HG02678 (cell line): Measurements from ENCODE around the gene DMPK.

Experiments
- ATAC-seq: cut with Tn5 transposase; IDR thresholded peaks from one replicate; pipeline ENCODE4 v1.9.1; 2021; ENCODE audit warnings: mild to moderate bottlenecking, moderate library complexity; ENCODE audit not compliant: unreplicated experiment

DMPK gene, protein sequence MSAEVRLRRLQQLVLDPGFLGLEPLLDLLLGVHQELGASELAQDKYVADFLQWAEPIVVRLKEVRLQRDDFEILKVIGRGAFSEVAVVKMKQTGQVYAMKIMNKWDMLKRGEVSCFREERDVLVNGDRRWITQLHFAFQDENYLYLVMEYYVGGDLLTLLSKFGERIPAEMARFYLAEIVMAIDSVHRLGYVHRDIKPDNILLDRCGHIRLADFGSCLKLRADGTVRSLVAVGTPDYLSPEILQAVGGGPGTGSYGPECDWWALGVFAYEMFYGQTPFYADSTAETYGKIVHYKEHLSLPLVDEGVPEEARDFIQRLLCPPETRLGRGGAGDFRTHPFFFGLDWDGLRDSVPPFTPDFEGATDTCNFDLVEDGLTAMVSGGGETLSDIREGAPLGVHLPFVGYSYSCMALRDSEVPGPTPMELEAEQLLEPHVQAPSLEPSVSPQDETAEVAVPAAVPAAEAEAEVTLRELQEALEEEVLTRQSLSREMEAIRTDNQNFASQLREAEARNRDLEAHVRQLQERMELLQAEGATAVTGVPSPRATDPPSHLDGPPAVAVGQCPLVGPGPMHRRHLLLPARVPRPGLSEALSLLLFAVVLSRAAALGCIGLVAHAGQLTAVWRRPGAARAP

DNA sequence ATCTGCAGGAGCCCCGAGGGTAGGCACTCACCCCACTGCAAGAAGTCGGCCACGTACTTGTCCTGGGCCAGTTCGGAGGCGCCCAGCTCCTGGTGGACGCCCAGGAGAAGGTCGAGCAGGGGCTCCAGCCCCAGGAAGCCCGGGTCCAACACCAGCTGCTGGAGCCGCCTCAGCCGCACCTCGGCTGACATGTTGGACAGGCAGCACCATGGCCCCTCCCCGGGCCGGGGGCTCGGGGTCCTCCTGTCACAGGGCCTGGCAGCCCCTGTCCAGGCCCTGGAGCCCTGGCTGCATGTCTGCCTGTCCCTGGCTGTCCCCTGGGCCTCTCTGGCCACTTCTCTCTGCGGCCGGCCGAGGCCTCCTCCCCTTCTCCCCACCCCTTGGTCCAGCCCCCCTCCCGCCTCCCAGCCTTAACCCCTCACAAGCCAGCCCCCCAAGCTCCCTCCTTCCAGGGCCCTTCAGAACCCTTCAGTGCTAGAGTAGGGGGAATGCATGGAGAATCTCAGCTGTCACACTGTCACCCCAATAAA is at the start of gene DMPK:
DMPK (minus strand) TSS at position 329 of the 530 bp plus-strand sequence; CDS start at position 191, 138 bp downstream.
- no peak for ATAC-seq

DNA sequence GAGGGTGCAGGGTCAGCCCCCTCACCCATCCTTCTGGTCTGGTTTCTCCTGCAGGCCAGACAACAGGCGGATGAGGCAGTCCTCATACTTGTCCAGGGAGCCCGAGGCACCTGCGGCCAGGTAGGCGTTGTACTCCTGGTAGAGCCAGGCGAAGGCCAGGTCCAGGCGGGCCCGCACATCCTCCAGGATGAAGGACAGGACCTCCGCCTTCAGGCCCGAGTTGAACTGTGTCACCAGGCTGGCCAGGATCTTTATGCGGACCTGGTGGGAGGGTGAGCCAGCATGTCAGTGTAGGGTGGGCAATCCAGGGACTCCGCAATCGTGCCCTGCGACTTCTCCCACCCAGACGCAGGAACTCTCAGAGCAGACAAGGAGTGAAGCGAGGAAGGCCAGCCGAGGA is 46.7 kb upstream of the DMPK start:
- ATAC-seq = no peak

DNA sequence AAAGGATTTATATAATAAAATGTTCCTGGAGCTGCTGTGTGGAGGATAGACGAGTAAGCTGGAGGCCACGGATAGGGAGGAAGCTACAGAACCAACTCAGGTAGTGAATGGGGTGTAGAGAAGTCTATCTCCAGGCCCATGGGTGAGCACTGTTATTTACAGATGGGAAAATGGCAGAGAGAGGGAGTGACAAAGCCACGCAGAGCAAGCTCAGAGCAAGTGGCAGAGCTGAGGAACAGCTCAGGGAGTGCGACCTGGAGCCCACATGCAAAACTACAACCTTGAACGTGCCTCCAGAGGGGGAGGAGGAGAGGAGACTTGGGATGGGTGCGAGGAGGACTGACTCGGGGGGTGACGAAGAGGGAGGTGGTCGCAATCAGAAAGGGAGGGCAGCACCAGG is 46.2 kb upstream of the DMPK start:
- no peak for ATAC-seq

DNA sequence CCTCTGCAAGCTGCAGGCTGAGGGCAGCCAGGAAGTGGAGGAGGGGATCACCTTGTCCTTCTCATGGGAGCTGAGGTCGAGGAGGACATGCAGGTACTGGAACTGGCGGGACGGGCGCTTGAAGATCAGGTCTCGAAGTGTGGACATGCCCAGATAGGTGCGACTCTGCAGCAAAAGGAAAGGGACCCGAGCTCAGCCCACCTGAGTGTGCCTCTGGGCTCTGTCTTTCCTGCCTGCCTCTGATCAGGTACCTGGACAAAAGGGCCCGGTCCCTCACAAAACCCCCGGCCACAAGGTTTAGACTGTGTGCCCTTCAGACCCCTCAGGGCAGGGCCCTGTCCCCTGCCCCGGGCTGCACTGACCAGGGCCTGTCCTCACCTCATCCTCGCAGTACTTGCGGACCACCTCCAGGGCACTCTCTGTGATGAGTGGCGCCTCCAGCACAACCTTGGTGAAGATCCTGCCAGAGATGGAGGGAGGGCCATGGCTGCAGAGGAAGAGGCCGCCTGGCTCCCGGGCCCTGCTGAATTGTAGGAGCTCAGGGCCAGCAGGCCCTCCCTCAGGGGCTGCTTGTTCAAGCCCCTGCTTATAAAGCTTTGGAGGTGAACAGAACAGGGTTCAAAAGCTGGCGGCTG is 45.3 kb upstream of the DMPK start:
- no peak for ATAC-seq

- no peak for ATAC-seq
Measured at GRCh38 chr19:45826934-45827333, 44.6 kb upstream of the DMPK start.

- no peak for ATAC-seq
Measured at GRCh38 chr19:45825917-45826893, 43.9 kb upstream of the DMPK start.

- ATAC-seq = no peak
Measured at GRCh38 chr19:45825263-45825605, 42.9 kb upstream of the DMPK start.

DNA sequence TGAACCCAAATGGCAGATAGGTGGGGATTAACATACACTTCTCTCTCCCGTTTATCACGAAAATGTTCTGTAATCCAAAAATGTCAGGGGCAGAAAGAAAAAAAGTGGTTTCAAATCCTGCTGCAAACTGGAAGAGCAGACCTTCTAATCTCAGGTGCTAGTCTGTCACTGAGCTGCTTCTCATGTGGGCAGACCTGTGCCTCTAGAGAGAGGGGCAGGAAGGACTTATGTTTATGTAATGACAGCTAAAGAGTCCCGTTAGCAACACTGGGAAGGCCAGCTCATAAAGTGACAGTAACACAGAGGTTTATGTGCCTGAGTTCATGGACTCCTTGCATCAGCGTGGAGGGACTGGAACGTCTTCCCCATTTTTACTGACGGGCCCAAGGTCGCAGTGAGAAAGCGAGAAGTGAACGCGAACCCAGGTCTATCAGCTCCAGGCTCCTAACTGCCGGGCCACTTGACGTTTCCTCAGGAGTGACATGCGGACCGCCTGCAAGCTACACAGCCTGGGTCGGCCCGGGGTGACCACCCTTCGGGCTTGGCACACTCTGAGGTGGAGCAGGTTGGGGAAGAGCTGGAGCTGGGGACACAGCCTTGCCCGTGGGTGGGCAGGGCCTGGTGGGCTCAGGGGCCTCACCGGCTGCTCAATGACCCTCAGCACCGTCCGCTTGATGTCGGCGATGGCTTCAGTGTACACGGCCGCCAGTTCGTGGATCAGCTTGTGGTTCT is 42.4 kb upstream of the DMPK start:
- ATAC-seq = no peak

DNA sequence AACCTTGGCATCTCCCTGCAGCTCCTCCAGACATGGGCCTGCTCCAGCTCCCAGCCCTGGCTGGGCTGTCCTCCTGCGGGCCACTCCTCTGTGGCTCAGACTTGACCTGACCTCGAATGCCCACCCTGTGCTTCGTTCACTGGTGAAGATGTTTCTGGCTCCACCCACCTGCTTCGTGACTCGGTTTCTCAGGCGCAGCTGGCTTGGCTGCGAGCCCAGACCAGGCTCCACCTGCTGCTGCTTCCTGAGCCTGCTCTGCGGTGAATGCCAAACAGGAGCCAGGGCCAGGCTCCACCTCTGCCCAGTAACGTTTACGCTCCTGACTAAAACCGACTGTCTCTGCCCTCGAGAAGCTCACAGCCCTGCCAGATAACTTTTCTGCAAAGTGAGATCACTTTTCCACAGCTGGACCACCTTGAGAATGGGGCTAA is 41.8 kb upstream of the DMPK start:
- no peak for ATAC-seq

DNA sequence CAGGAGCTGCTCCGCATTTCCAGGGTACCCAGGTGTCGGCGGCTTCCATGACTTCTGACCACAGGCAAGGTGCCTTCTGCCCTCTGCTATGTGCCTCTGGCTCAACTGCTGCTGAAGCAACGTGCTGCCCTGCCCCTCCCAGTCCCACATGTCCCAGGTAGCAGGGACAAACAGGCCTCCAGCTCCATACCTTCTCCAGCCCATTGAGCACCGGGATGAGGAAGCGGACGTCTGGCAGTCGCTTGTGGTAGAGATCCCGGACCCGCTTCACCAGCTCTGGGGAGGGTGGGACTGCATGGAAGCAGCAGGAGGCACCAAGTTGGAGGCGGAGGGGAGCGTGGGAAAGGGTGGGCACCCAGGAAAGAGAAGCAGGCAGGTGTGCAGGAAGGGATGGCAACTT is 40.9 kb upstream of the DMPK start:
- ATAC-seq = no peak

DNA sequence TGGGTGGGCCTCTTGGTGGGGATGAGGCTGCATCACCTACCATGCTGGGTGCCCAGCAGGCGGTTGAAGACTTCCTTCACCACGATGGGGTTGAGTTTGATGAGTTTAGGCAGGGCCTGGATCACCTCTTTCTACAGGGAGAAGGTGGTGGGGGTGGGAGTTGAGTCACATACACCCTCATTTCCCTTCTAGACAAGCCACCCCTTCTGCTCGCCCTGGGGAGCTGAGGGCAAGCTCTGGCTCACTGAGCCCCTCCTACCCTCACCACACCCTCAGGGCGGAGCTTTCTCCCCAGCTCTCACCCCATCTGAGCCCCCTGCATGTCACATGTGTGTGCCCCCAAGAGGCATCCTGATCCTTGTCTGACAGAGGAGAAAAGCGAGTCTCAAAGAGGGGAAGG is 40.4 kb upstream of the DMPK start:
- ATAC-seq = no peak

DNA sequence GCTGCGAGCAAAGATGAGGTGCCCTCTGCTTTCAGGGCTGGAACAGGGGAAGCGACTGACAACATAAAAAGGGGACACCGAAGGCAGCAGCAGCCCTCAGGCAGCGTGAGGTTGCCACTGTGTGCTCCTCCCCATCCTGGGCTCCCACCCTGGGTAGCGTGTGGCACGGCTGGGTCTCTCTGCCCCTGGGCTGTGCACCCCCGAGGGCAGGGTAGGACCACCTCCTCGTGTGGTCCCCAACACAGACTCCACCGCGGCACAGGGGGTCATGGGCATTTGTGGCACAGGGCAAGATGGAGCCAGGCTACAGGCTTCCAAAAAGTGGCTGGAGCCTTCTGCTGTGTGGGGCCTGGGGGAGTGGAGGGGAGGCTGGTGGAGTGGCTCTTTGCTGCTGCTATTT is 39.3 kb upstream of the DMPK start:
- no peak for ATAC-seq

DNA sequence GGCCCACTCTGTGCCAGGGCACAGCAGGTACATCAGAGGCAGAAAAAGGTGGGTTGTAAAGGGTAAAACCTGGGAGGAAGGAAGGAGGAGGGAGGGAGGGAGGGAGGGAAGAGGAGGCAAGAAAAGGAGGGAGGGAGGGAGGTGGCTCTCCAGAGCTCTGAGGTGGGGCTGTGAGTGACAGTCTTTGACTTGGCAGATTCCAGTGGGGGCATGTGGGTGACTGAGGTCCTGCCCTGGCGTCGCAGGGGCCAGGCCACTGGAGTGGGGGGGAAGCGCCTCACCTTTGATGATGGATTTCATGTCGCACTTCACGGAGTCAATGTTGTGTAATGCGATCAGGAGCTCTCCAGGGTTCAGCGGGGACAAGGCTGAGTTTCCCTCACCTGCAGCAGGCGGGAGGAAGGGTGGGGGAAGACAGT is 38.8 kb upstream of the DMPK start:
- no peak for ATAC-seq

DNA sequence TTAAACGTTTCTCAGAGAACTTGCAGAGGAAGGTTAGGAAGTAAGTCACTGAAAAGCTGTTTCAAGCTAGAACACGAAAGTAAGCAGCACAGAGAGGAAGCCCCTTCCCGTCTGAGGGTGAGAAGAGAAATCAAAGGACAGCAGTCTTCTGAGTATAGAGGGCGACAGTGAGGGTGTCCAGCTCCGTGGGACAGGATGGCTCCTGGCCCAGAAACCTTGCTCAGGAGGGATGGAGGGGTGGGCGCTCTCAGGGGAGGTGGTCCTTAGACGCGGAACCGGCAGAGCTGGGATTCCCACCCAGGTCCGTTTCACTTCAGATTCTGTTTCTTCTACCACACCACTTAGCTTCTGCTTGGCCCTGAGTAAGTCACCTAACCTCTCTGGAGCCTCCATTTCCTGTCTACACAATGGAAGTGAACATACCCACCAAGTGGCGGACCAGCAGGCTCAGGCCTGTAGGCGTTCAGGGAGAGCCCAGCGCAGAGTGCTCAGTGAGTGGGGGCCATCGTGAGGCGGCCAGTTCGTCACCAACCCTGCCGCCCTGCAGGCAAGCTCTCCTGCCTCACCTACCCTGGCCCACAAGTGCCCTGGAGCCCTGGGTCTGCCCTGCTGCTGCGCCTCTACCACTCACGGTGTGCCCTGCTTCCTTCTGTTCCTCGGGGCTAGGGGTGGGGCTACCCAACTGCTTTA is 38.3 kb upstream of the DMPK start:
- ATAC-seq = no peak

DNA sequence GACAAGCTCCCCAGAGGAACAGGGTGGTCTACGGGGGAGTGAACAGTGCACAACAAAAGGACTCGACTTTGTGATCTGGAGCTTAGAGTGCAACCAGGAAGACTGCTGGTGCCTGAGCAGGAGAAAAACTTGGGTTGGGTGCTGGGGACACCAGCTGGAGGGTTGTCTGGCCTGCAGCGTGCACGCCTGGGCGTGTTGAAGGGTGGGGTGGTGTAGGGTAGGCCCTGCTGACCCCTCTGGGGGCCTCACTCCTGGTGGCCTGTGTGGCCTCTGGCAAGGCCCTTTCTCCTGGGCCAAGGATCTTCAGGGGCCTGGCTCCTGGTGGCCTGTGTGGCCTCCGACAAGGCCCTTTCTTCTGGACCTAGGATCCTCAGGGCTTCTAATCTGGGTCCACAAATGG is 37.5 kb upstream of the DMPK start:
- ATAC-seq = no peak

DNA sequence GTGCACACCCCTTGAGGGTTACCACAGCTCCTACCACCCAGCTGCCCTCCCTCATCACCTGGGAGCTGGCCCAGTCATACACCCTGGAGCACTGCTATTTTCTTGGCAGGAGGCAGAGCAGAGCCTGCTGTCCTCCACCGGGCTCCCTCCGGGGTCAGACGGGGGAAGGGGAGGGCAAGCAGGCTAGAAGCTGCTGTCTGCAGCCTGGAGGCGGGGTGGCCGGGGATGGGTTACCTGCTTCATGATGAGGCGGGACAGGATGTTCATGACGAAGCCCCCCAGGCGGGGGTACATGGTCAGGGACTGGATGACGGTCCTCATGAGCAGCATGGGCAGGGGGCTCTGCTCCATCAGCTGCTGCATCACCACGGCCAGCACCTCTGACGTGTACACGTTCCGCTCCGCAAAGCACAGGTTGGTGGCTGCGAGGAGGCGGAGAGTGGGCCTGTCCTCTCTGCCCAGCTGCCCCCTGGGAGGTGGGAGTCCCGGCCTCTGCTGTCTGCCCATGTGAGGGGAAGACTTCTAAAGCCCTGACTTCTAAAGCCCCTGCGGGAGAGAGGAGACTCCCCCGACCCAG is 35.5 kb upstream of the DMPK start:
- ATAC-seq = no peak

- ATAC-seq = peak; percentile 81
Measured at GRCh38 chr19:45817010-45817724, 34.9 kb upstream of the DMPK start.

GRCh38 chr19:45816236-45817009 is 34.1 kb upstream of the DMPK start:
- no peak for ATAC-seq
